ENCODE measurements around the gene SP3. TPM values are rescaled to one million over a fixed set of nuclear protein-coding genes. Genes with fewer than 3 reads are reported as not detected.

The SP3 gene
- total RNA-seq, 2 donors from 2014 or later, result 41.0 to 42.8 TPM

DNA sequence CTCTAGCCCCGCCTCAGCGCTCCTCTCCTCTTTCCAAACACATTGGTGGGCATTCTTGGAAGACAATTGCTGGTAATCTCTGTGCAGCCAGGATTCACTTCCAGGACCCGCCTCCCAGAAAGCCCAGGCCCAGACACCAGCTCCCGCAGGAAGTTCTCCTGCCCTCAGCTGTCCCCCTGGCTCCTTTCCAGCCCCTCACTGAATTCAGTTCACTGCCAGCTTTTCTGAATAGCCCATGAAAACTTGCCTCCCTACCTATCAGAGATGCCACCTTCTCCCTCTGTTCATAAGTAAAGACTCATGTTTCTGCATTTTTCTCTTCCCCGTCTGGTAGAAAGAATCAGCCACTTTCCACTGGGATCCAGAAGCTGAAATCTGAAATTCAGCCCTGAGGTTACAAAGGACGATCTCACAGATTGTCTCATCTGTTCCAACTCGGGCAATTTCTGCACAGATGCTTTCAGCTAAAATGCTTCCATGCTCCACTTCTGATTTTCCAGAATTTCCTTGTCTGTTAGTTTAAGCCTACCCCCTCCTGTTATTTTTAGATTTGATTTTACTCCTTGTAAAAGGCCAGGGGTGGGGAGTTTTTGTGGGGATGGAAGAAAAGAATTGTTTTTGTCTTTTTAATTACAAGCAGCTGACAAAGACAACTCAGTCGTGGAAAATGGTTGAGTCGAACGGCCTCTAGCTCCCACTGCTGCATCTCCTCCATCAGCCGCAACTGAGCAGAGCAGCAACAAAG lies 98.1 kb downstream of the SP3 start:
- ATAC-seq (no peak), DNase-seq (peak in 2 of 4 donors; percentile 20)
- intact Hi-C loops (cut with DNase I), result no loop called here
- no peaks in the 10 kb centered on the region for H3K9me3 ChIP-seq
- no peaks in the 10 kb centered on the region for H3K36me3 ChIP-seq (replicated peaks in 1 of 2; ENCODE audit: insufficient read depth in 1 of 2, low read depth in 2 of 2)
- no peak overlapping the region for H3K27ac ChIP-seq
- WGBS, 2 donors, result 63 to 72% methylated on average over 11 of the region's 11 CpGs
- no peak overlapping the region for H3K4me3 ChIP-seq
- H3K27me3 ChIP-seq, result no peaks in the 10 kb centered on the region
- no peak for TF ChIP-seq POLR2A (IDR thresholded peaks at IDR 0.05)
- no peak for TF ChIP-seq CTCF (IDR thresholded peaks at IDR 0.05)
- no peaks in the 10 kb centered on the region for H3K4me1 ChIP-seq

- Histone ChIP-seq H3K27ac (no peak overlapping the region), H3K9me3 (no peaks in the 10 kb centered on the region), H3K27me3 (no peaks in the 10 kb centered on the region), H3K36me3 (replicated peaks in 1 of 2; ENCODE audit: insufficient read depth in 1 of 2, low read depth in 2 of 2) (no peaks in the 10 kb centered on the region), H3K4me3 (no peak overlapping the region), H3K4me1 (no peaks in the 10 kb centered on the region)
- WGBS, 2 donors, result 78 to 83% methylated on average over 10 to 12 of the region's 12 CpGs
- DNase-seq, result no peak
- intact Hi-C loops (cut with DNase I), result no loop called here
- no peak for ATAC-seq
- TF ChIP-seq CTCF (IDR thresholded peaks at IDR 0.05), result no peak
- TF ChIP-seq POLR2A (IDR thresholded peaks at IDR 0.05), result no peak
Measured at GRCh38 chr2:173865971-173866873, 99.0 kb downstream of the SP3 start.

DNA sequence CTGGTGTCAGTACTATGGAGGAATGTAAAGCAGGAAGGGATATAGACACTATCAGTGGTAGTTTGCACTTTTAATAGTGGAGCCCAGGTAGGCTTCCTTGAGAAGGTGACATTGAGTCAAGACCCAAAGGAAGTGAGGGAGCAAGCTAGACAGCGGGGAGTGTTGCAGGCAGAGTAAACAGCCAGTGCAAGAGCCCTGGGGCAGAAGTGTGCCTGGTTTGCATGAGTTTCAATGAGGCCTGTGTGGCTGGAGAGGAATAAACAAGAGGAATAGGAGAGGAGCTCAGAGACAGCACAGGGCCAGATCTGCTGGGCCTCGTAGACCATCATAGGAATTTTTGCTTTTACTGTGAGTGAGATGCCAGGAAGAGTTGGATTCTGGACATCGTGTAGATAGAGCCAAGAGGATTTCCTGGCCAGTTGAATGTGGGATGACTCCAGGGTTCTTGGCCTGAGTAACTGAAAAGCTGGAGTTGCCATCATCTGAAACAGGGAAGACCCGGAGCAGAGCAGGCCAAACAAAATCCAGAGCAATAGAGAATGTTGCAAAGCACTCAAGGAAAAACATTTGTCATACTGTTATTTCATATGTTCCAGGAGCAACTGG lies 102.5 kb downstream of the SP3 start:
- no peaks in the 10 kb centered on the region for H3K27me3 ChIP-seq
- TF ChIP-seq POLR2A (IDR thresholded peaks at IDR 0.05) (no peak), CTCF (IDR thresholded peaks at IDR 0.05) (no peak)
- H3K4me3 ChIP-seq, result no peak overlapping the region
- no peaks in the 10 kb centered on the region for H3K4me1 ChIP-seq
- no peaks in the 10 kb centered on the region for H3K9me3 ChIP-seq
- WGBS, 2 donors, result 76 to 79% methylated on average over 4 of the region's 4 CpGs
- ATAC-seq (no peak), DNase-seq (peak in 1 of 4 donors; percentile 20)
- H3K36me3 ChIP-seq (replicated peaks in 1 of 2; ENCODE audit: insufficient read depth in 1 of 2, low read depth in 2 of 2), result no peaks in the 10 kb centered on the region
- no peak overlapping the region for H3K27ac ChIP-seq
- intact Hi-C loops (cut with DNase I), result no loop called here

GRCh38 chr2:173860566-173860965 lies 104.6 kb downstream of the SP3 start:
- intact Hi-C loops (cut with DNase I), result no loop called here
- TF ChIP-seq CTCF (IDR thresholded peaks at IDR 0.05), result no peak
- no peak for TF ChIP-seq POLR2A (IDR thresholded peaks at IDR 0.05)
- WGBS, 2 donors, result 73 to 75% methylated on average over 6 of the region's 6 CpGs

More at GRCh38 chr2:173860566-173860965, 104.6 kb downstream of the SP3 start:
- H3K4me1 ChIP-seq, result no peaks in the 10 kb centered on the region
- H3K27me3 ChIP-seq, result no peaks in the 10 kb centered on the region
- H3K9me3 ChIP-seq, result no peaks in the 10 kb centered on the region
- no peaks in the 10 kb centered on the region for H3K36me3 ChIP-seq (replicated peaks in 1 of 2; ENCODE audit: insufficient read depth in 1 of 2, low read depth in 2 of 2)
- no peak for ATAC-seq
- no peak overlapping the region for H3K27ac ChIP-seq
- H3K4me3 ChIP-seq, result no peak overlapping the region
- DNase-seq, result no peak

All from body of pancreas (tissue), 4 donors.